Stimulated activated CD8-positive, alpha-beta memory T cell treated with anti-CD3 and anti-CD28 coated beads, Interleukin-15, amount 100 ng/mL, for 24 hours (primary cell): ENCODE measurements around the gene CDC42EP4.

Experiments used
- DNase-seq: peaks from one replicate; pipeline ENCODE4 v3.0.0-alpha.2; 2020; ENCODE audit warnings: low read depth

Gene CDC42EP4

GRCh38 chr17:73300392-73300791 lies 11.4 kb downstream of the CDC42EP4 start:
- DNase-seq, result no peak

DNA sequence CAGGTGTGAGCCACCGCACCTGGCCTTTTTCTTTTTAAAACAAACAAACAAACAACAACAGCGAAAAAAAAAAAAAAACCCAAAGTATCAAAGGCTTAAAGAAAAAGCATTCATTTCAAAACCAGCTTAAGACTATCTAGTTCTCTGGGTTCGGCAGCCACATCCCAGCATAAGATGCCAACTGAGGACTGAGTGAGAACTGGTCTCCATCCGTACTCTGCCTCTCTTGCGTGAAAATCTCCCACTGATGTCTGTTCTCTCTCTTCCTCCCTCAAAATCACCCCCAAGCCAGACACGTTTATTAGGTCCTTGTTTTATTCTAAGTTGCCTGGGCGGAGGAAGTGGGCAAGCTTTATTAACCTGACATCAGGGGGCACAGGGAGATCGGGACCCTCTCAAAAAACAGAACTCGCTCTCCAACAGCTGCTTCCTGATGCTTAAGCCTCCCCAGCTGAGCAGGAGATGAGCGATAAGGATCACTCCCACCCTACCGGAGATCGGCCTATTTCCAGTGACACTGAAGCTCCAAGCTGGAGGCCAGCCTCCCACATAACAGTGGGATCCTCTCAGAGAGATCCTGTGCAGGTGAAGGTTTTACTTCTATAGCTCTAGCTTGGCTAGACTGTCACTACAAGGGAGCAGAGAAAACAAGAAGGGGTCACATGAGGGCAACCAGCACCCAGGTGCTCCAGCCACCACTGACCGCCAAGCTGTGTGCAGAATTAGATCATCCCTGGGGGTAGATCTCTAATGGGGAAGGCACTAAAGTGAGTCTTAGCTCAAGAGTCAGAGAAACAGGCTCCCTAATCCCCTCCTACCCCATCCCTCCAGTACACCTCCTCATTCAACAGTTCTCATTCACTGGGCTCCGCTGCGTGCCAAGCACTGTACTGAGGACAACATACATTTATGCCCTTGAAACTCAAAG lies 13.6 kb downstream of the CDC42EP4 start:
- no peak for DNase-seq

DNA sequence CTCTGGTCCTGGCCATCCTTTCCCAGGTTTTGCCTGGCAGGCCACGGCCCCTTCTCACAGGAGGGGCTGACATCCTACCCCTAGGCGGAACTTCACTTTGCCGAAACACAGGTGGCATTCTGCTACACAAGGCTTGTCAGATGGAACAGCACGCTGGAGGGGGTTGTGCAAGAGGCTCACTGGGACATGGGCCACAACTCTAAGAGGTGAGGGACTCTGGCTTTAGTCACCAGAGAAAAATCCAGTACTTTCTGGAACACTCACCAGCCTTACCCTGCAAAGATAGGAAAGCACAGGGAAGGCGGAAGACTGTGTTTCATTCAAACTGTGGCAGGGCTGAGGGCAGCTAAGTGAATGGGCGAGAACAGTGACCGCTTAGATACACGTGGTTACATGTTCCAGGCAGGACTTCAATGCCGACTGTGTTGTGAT lies 18.3 kb downstream of the CDC42EP4 start:
- no peak for DNase-seq

GRCh38 chr17:73293031-73293430 lies 18.8 kb downstream of the CDC42EP4 start:
- DNase-seq, result no peak

GRCh38 chr17:73292031-73292531 lies 19.7 kb downstream of the CDC42EP4 start:
- no peak for DNase-seq

DNA sequence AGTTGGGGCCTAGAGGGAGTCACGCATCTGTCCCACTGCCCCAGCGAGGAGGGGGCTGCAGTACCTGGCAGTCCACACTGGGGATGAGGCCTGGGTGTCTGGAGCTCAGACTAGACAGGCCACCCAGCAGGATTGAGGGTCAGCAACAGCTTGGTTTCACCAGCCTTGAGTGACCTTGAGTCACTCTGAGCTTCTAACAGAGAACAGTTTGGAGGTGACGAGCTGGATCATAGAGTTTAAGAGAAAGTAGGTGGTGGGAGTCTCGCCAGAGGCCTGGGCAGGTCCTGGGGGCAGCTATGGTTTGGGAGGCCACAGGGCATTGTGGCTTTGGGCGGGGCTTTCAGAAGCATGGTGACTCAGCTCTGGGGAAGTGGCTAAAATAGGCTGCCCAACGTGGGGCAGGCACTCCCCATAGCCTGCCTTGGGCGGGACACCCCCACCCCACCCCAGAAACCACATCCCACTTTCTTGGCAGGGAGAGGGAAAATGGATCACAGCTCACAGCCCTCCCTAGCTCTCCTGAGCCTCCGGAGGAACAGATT lies 20.5 kb downstream of the CDC42EP4 start:
- no peak for DNase-seq

- DNase-seq, result no peak
Measured at GRCh38 chr17:73290399-73291259, 21.2 kb downstream of the CDC42EP4 start.

- no peak for DNase-seq
Measured at GRCh38 chr17:73289549-73290254, 22.1 kb downstream of the CDC42EP4 start.

- no peak for DNase-seq
Measured at GRCh38 chr17:73288534-73289302, 23.1 kb downstream of the CDC42EP4 start.

DNA sequence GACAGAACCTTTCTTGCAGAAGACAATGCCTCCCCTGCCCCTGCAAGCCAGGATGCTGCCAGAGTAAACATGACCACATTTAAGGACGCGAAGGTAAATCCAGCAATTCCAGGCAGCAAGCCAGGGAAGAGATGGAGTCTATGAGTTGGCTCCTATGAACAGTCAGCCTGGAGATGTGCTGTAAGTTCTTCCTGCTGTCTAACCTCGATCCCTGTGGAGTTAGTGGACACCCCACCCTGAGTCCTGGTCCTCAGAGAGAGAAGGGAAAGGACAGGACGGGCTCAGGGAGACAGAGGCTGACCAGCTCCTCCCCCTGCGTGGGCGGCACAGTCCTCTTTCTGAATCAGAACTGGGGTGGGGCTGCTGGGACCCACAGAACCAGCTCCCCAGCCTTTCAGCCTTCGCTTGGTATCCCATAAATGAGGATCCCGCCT lies 24.9 kb downstream of the CDC42EP4 start:
- DNase-seq, result no peak

DNA sequence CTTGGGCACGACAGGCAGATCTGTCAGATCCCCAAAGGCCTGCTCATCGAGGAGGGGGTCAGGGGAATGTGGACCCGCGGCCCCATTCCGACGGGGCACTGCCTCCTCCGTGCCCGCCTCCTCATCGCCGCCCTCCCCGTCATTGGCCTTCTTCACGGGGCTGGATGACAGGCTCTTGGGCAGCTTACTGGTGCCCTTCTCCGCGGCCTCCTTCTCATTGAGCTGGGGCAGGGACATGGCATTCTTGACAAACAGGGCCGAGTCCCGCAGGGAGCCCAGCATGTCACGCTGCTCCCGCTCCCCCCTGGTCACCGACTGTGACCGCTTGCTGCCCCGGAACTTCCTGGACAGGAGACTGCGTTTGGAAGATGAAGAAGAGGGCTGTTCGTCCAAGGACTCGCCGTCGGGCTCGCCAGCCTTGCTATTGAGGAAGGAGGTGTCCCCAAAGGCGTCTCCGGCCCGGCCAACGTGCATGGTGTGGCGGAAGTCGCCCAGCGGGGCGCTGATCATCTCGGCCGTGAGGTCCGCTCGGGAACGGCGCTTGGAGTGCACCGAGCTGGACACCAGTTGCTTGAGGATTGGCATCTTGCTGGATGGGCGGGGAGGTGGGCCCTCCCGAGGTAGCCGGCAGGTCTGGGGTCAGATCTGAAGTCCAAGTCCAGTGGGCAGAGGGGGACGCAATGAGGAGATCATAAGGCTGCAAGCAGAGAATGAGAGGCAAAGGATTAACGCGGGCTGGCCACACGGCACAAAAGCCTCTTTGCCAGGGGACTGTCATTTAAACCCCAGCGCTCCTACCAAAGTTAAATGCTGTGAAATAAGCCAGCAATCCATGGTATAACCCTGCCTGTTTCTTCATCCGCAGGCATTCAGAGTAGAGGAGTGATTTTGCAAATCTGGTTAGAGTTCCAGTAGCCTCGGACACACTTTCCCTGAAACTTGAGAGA lies 25.6 kb downstream of the CDC42EP4 start:
- no peak for DNase-seq

DNA sequence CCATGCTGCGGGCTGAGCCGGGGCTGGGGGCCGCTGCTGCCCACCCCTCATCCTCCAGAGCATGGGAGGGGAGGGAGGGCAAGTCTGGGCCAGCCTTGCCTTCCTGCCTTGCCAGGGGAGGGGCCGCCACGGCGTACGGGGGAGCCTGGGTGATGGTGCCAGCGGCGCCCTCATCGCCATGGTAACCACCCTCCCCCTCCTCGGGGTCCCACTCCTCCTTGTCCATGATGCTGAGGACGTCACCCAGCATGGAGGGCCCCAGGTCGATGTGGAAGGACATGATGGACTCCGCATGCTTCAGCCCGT lies 26.2 kb downstream of the CDC42EP4 start:
- no peak for DNase-seq

GRCh38 chr17:73284906-73285602 lies 26.7 kb downstream of the CDC42EP4 start:
- no peak for DNase-seq

DNA sequence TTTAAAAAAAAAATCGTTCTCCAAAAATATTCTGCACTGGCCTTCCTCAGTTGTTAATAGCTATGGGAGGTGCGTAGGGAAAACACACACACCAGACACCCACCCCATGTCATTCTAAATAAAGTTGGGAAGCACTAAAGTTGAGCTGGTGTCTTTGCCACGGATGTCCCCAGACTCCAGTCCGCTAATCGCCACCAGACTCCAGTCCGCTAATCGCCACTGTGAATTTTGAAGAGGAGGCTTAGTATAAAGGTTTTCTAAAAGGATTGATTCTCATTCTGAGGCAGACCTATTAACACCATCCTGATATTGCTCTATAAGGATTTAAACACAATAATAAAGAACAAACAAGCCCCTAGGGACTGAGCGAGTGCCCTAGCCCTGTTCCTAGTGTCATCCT lies 27.4 kb downstream of the CDC42EP4 start:
- no peak for DNase-seq

- no peak for DNase-seq
Measured at GRCh38 chr17:73283841-73284282, 27.9 kb downstream of the CDC42EP4 start.

- DNase-seq, result no peak
Measured at GRCh38 chr17:73283250-73283649, 28.6 kb downstream of the CDC42EP4 start.

- no peak for DNase-seq
Measured at GRCh38 chr17:73282629-73283028, 29.2 kb downstream of the CDC42EP4 start.

DNA sequence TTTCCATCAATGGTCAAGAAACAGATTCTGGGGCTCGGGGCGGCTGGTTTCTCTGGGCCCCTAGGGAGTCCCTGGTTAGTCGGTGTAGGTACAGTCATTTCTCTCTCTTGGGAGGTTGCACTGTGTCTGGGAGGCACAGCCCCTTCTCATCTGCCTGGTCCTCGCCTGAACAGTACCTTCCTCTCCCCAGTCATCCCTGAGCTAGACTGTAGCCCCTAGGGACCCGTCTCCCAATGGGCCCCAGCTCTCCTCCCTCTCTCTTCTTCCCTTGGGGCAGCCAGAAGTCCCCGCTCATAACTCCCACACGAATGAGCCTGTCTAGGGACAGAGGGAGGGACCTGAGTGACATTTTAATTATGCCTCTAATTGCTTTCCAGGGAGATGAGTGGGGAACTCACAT lies 29.9 kb downstream of the CDC42EP4 start:
- DNase-seq, result no peak

GRCh38 chr17:73280191-73280590 lies 31.6 kb downstream of the CDC42EP4 start:
- no peak for DNase-seq
